Testis (tissue), 2 donors: ENCODE results near the gene MCTP1.

Source experiments
- CTCF ChIP-seq, 3 experiments: fragments of 450-650 bp in 2 of 3; fragments of 200-600 bp in 1 of 3; sonication (generic) in 1 of 3; IDR thresholded peaks; one replicate each; pipeline ENCODE4 v1.5.1; 2016 to 2019; ENCODE audit warnings: antibody characterized with exemption in 3 of 3, mild to moderate bottlenecking in 2 of 3, moderate library complexity in 1 of 3
- POLR2A ChIP-seq: fragments of 450-650 bp; IDR thresholded peaks from one replicate; pipeline ENCODE4 v1.6.1; 2017; ENCODE audit warnings: antibody characterized with exemption, mild to moderate bottlenecking, moderate library complexity

- TF ChIP-seq POLR2A (no peak), CTCF (IDR thresholded peaks at IDR 0.05) (no peak)
Observed at GRCh38 chr5:94832685-94833084, 452.2 kb downstream of the MCTP1 start.
